MM.1S (cell line): Measurements from ENCODE around the gene IL27RA.
"Not testable (repeated sequence)": the region's sequence is repeated elsewhere in the genome, so short reads cannot be mapped to it uniquely, and the experiment has no call there.

Experiments
- DNase-seq: peaks from one replicate; pipeline ENCODE4 v3.0.0-alpha.2; 2015
- H2AFZ ChIP-seq: fragments of 300-600 bp; sonication (generic); 2 replicates; pipeline ENCODE4 v1.6.0; 2016; ENCODE audit warnings: antibody characterized with exemption, low read length
- H3F3A ChIP-seq: fragments of 300-600 bp; sonication (generic); 2 replicates; pipeline ENCODE4 v1.6.1; 2016; ENCODE audit warnings: mild to moderate bottlenecking, antibody characterized with exemption, low read length, moderate library complexity, mixed read lengths; ENCODE audit not compliant: insufficient read depth
- H3K27ac ChIP-seq: fragments of 300-600 bp; sonication (generic); 2 replicates; pipeline ENCODE4 v1.5.1; 2016; ENCODE audit warnings: mild to moderate bottlenecking, low read length
- H3K27me3 ChIP-seq: fragments of 300-600 bp; sonication (generic); replicated peaks from 2 replicates; pipeline ENCODE4 v1.6.0; 2016; ENCODE audit warnings: low read length; ENCODE audit not compliant: insufficient read depth
- H3K36me3 ChIP-seq: fragments of 300-600 bp; sonication (generic); replicated peaks from 2 replicates; pipeline ENCODE4 v1.6.1; 2016; ENCODE audit warnings: mild to moderate bottlenecking, low read length, mixed read lengths; ENCODE audit not compliant: insufficient read depth
- H3K4me1 ChIP-seq: fragments of 300-600 bp; sonication (generic); 2 replicates; pipeline ENCODE4 v1.6.1; 2016; ENCODE audit warnings: low read length, mixed read lengths
- H3K4me2 ChIP-seq: fragments of 300-600 bp; sonication (generic); 2 replicates; pipeline ENCODE4 v1.6.0; 2016; ENCODE audit warnings: low read depth, low read length
- H3K4me3 ChIP-seq: fragments of 300-600 bp; sonication (generic); 2 replicates; pipeline ENCODE4 v1.5.1; 2016; ENCODE audit warnings: low read length, mixed read lengths
- H3K79me2 ChIP-seq: fragments of 300-600 bp; sonication (generic); 2 replicates; pipeline ENCODE4 v1.6.1; 2016; ENCODE audit warnings: mixed run types, low read length, mixed read lengths
- H3K9ac ChIP-seq: fragments of 300-600 bp; sonication (generic); 2 replicates; pipeline ENCODE4 v1.6.1; 2016; ENCODE audit warnings: low read length, mixed read lengths
- H3K9me2 ChIP-seq: fragments of 300-600 bp; sonication (generic); replicated peaks from 2 replicates; pipeline ENCODE4 v1.6.1; 2016; ENCODE audit warnings: mild to moderate bottlenecking, low read length, mixed read lengths; ENCODE audit not compliant: insufficient read depth
- H3K9me3 ChIP-seq: fragments of 300-600 bp; sonication (generic); replicated peaks from 2 replicates; pipeline ENCODE4 v1.6.1; 2016; ENCODE audit warnings: mild to moderate bottlenecking, low read length, mixed read lengths; ENCODE audit not compliant: insufficient read depth
- H4K20me1 ChIP-seq: fragments of 300-600 bp; sonication (generic); 2 replicates; pipeline ENCODE4 v1.6.1; 2016; ENCODE audit warnings: mild to moderate bottlenecking, low read length, moderate library complexity, mixed read lengths; ENCODE audit not compliant: insufficient read depth
- CTCF ChIP-seq: fragments of 300-600 bp; sonication (generic); IDR thresholded peaks from 2 replicates; pipeline ENCODE4 v1.5.1; 2016; ENCODE audit warnings: antibody characterized with exemption, low read length, mixed read lengths
- EZH2 ChIP-seq: fragments of 300-600 bp; sonication (generic); optimal IDR thresholded peaks from 2 replicates; pipeline ENCODE3; 2017; ENCODE audit warnings: low read depth, mild to moderate bottlenecking, antibody characterized with exemption, low read length, mixed read lengths
- EZH2phosphoT487 ChIP-seq: fragments of 300-600 bp; sonication (generic); IDR thresholded peaks from 2 replicates; pipeline ENCODE4 v1.6.1; 2018; ENCODE audit warnings: antibody characterized with exemption, low read length

IL27RA gene

GRCh38 chr19:14028901-14029300, 2.7 kb upstream of the IL27RA start:
- Histone ChIP-seq H3K9me2 (no peaks in the 10 kb centered on the region), H3K4me1 (0 out of 2 replicates have a peak, but pooled peaks cover 3% of the 10 kb centered on the region), H3K9ac (no peak overlapping the region), H3F3A (no peaks in the 10 kb centered on the region), H2AFZ (no peak overlapping the region), H3K36me3 (no peaks in the 10 kb centered on the region), H4K20me1 (no peaks in the 10 kb centered on the region), H3K9me3 (no peaks in the 10 kb centered on the region), H3K27ac (no peak overlapping the region), H3K27me3 (peaks cover 7% of the 10 kb centered on the region; the same call in 1 of the 2 replicates), H3K4me3 (no peak overlapping the region), H3K4me2 (no peak overlapping the region), H3K79me2 (no peaks in the 10 kb centered on the region)
- TF ChIP-seq EZH2 (no peak), CTCF (no peak), EZH2phosphoT487 (no peak)
- no peak for DNase-seq

GRCh38 chr19:14030997-14031718, 404 bp upstream of the IL27RA start:
- no peak for DNase-seq
- no peaks in the 10 kb centered on the region for H3K9me2 ChIP-seq
- H3K4me2 ChIP-seq = peak overlapping the region; percentile 75; the same call in 1 of the 2 replicates
- peaks cover 7% of the 10 kb centered on the region; the same call in 1 of the 2 replicates for H3K27me3 ChIP-seq
- H2AFZ ChIP-seq = peak overlapping the region; percentile 91
- TF ChIP-seq EZH2phosphoT487 = no peak
- no peak for TF ChIP-seq EZH2
- no peak for TF ChIP-seq CTCF
- no peak overlapping the region for H3K27ac ChIP-seq
- no peaks in the 10 kb centered on the region for H3K9me3 ChIP-seq
- H3K79me2 ChIP-seq = no peaks in the 10 kb centered on the region
- H3K9ac ChIP-seq = peak overlapping the region; percentile 67
- H3K4me3 ChIP-seq = peak overlapping the region; percentile 86
- no peaks in the 10 kb centered on the region for H3K36me3 ChIP-seq
- H3F3A ChIP-seq = no peaks in the 10 kb centered on the region
- H3K4me1 ChIP-seq = 0 out of 2 replicates have a peak, but pooled peaks cover 3% of the 10 kb centered on the region
- H4K20me1 ChIP-seq = no peaks in the 10 kb centered on the region

GRCh38 chr19:14033946-14034345, 2.4 kb downstream of the IL27RA start:
- H3K9me2 ChIP-seq = no peaks in the 10 kb centered on the region
- H4K20me1 ChIP-seq = no peaks in the 10 kb centered on the region
- H3K9ac ChIP-seq = no peak overlapping the region
- no peak for DNase-seq
- H2AFZ ChIP-seq = no peak overlapping the region
- H3K4me1 ChIP-seq = 0 out of 2 replicates have a peak, but pooled peaks cover 3% of the 10 kb centered on the region
- no peak overlapping the region for H3K27ac ChIP-seq
- H3K9me3 ChIP-seq = no peaks in the 10 kb centered on the region
- no peak overlapping the region for H3K4me2 ChIP-seq
- H3K27me3 ChIP-seq = peaks cover 7% of the 10 kb centered on the region; the same call in 1 of the 2 replicates
- H3K36me3 ChIP-seq = no peaks in the 10 kb centered on the region
- H3F3A ChIP-seq = no peaks in the 10 kb centered on the region
- no peak overlapping the region for H3K4me3 ChIP-seq
- no peaks in the 10 kb centered on the region for H3K79me2 ChIP-seq
- TF ChIP-seq EZH2phosphoT487 (no peak), EZH2 (no peak), CTCF (no peak)

- H3K4me3 ChIP-seq, H3K4me1 ChIP-seq, H4K20me1 ChIP-seq, H3K9me2 ChIP-seq, H3K4me2 ChIP-seq, H3K27me3 ChIP-seq, H3K27ac ChIP-seq, H3F3A ChIP-seq, H3K9me3 ChIP-seq, H2AFZ ChIP-seq, H3K79me2 ChIP-seq, H3K36me3 ChIP-seq, H3K9ac ChIP-seq, DNase-seq: not testable (repeated sequence)
Measured at GRCh38 chr19:14035159-14035558, 3.6 kb downstream of the IL27RA start.
